Mesodermal cell (in vitro differentiated cells): ENCODE results near the gene FBH1.
A peak's percentile ranks its signal among the peaks of the same experiment; 100 is the strongest.

Source experiments
- H3K27ac ChIP-seq: 2 replicates; pipeline ENCODE4 v1.7.0; 2013; ENCODE audit warnings: mild to moderate bottlenecking, low read depth, low read length, moderate library complexity; ENCODE audit not compliant: severe bottlenecking
- H3K36me3 ChIP-seq: 2 replicates; pipeline ENCODE4 v1.7.1; 2013; ENCODE audit warnings: mild to moderate bottlenecking, low read length, moderate library complexity; ENCODE audit not compliant: control insufficient read depth, insufficient read depth
- H3K4me1 ChIP-seq: one replicate; pipeline ENCODE4 v1.7.1; 2013; ENCODE audit warnings: mild to moderate bottlenecking, low read length; ENCODE audit not compliant: insufficient read depth, control insufficient read depth, poor library complexity, severe bottlenecking
- H3K4me3 ChIP-seq: 2 replicates; pipeline ENCODE4 v1.7.0; 2013; ENCODE audit warnings: low read length, control low read depth, mild to moderate bottlenecking; ENCODE audit not compliant: insufficient read depth, poor library complexity, severe bottlenecking; ENCODE audit errors: extremely low read depth
- H3K9me3 ChIP-seq: 2 replicates; pipeline ENCODE4 v1.7.1; 2013; ENCODE audit warnings: mild to moderate bottlenecking, low read length, moderate library complexity; ENCODE audit not compliant: control insufficient read depth
- WGBS, 2 experiments: methylation state at CpG; one replicate each; pipeline ENCODE4 v1.1.5; 2013; ENCODE audit warnings: missing lambda C conversion rate in 2 of 2; ENCODE audit not compliant: insufficient coverage in 2 of 2; 5-methylcytosine and 5-hydroxymethylcytosine counted together

FBH1 gene

GRCh38 chr10:5977471-5978229 is 87.6 kb downstream of the FBH1 start, which contains the start of gene IL15RA:
IL15RA (minus strand) TSS chr10:5977543; CDS start chr10:5977492, 51 bp downstream.
- no peaks in the 10 kb centered on the region for H3K4me1 ChIP-seq
- no peaks in the 10 kb centered on the region for H3K36me3 ChIP-seq
- no peak within 1 kb of the TSS for H3K27ac ChIP-seq
- H3K4me3 ChIP-seq, result peak within 1 kb of the TSS; percentile 49
- no peaks in the 10 kb centered on the region for H3K9me3 ChIP-seq
- WGBS, 2 experiments, result 0 to 1% methylated on average over 58 to 71 of the region's 80 CpGs

GRCh38 chr10:5978230-5978489 is 88.1 kb downstream of the FBH1 start:
- Histone ChIP-seq H3K4me1 (no peaks in the 10 kb centered on the region), H3K27ac (no peak overlapping the region), H3K36me3 (no peaks in the 10 kb centered on the region), H3K9me3 (no peaks in the 10 kb centered on the region), H3K4me3 (peak overlapping the region; percentile 49)
- WGBS, 2 experiments, result 11 to 13% methylated on average over 5 of the region's 6 CpGs

- no peaks in the 10 kb centered on the region for H3K9me3 ChIP-seq
- no peaks in the 10 kb centered on the region for H3K36me3 ChIP-seq
- no peak overlapping the region for H3K4me3 ChIP-seq
- no peaks in the 10 kb centered on the region for H3K4me1 ChIP-seq
- H3K27ac ChIP-seq, result no peak overlapping the region
- WGBS, 2 experiments, result 82 to 88% methylated on average over 9 of the region's 9 CpGs
Measured at GRCh38 chr10:5981529-5981928, 91.5 kb downstream of the FBH1 start.

GRCh38 chr10:5983774-5984173 is 93.7 kb downstream of the FBH1 start:
- Histone ChIP-seq H3K27ac (no peak overlapping the region), H3K36me3 (no peaks in the 10 kb centered on the region), H3K4me1 (no peaks in the 10 kb centered on the region), H3K9me3 (no peaks in the 10 kb centered on the region), H3K4me3 (no peak overlapping the region)
- WGBS, 2 experiments, result 86 to 89% methylated on average over 7 to 8 of the region's 9 CpGs

GRCh38 chr10:5985029-5985428 is 95.0 kb downstream of the FBH1 start:
- Histone ChIP-seq H3K4me1 (no peaks in the 10 kb centered on the region), H3K27ac (no peak overlapping the region), H3K4me3 (no peak overlapping the region), H3K36me3 (no peaks in the 10 kb centered on the region), H3K9me3 (no peaks in the 10 kb centered on the region)
- WGBS, 2 experiments, result 78 to 83% methylated on average over 3 of the region's 5 CpGs
